ENCODE measurements around the gene NRBF2.

The NRBF2 gene

GRCh38 chr10:63114031-63114814 lies 18.9 kb upstream of the NRBF2 start:
- TF ChIP-seq REST (IDR thresholded peaks at IDR 0.05; ENCODE audit: insufficient replicate concordance, low read depth), result peak; percentile 34
- TF ChIP-seq SPI1 (IDR thresholded peaks at IDR 0.05; ENCODE audit: borderline replicate concordance, low read depth), result no peak
- TF ChIP-seq, protein P1, sequence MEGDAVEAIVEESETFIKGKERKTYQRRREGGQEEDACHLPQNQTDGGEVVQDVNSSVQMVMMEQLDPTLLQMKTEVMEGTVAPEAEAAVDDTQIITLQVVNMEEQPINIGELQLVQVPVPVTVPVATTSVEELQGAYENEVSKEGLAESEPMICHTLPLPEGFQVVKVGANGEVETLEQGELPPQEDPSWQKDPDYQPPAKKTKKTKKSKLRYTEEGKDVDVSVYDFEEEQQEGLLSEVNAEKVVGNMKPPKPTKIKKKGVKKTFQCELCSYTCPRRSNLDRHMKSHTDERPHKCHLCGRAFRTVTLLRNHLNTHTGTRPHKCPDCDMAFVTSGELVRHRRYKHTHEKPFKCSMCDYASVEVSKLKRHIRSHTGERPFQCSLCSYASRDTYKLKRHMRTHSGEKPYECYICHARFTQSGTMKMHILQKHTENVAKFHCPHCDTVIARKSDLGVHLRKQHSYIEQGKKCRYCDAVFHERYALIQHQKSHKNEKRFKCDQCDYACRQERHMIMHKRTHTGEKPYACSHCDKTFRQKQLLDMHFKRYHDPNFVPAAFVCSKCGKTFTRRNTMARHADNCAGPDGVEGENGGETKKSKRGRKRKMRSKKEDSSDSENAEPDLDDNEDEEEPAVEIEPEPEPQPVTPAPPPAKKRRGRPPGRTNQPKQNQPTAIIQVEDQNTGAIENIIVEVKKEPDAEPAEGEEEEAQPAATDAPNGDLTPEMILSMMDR (IDR thresholded peaks at IDR 0.05; ENCODE audit: insufficient read depth, low read length), result no peak
- TF ChIP-seq POLR2AphosphoS5 (IDR thresholded peaks at IDR 0.05; ENCODE audit: low read depth), result peak; percentile 50; the same call in 1 of the 2 replicates
- peak; percentile 79 to 86 for DNase-seq (ENCODE audit: low read depth in 1 of 2, low spot score in 1 of 2)
- H3K27ac ChIP-seq (replicated peaks), result peak overlapping the region; percentile 60
- H3K27me3 ChIP-seq (ENCODE audit: insufficient read depth, poor library complexity, severe bottlenecking), result no peaks in the 10 kb centered on the region
- no peak overlapping the region for H3K4me3 ChIP-seq (replicated peaks; ENCODE audit: insufficient read depth, low read length)

DNA sequence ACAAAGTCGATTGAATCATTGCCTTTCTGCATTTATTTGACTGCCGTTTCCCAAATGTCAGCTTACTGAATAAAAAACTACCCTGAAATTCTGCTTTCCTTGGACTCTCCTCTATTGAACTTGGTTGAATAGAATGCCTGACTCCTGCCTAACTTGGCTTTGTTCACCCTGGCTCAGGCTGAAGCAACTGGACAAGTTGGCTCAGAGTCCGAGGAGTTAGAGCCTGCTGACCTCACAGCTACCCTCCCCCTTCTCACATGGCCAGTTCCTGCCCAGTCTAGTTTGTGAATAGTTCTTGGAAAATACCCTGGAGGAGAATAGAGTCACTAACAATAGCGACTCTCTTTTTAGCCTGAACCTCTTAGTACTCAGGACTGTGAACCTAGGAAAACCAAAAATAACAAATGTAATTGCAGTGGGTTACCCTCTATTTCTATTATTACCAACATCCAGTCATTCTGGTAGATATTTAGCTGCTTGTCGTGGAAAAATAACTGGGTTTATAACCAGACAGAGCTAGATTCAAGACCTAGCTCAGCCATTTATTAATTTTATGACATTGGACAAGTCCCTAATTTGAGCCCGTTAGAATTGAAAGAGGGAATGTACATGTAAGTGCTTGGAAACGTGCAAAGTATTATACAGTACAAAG lies 17.3 kb upstream of the NRBF2 start:
- no peak overlapping the region for H3K4me3 ChIP-seq (replicated peaks; ENCODE audit: insufficient read depth, low read length)
- TF ChIP-seq REST (IDR thresholded peaks at IDR 0.05; ENCODE audit: insufficient replicate concordance, low read depth), result no peak
- TF ChIP-seq SPI1 (IDR thresholded peaks at IDR 0.05; ENCODE audit: borderline replicate concordance, low read depth), result no peak
- TF ChIP-seq POLR2AphosphoS5 (IDR thresholded peaks at IDR 0.05; ENCODE audit: low read depth), result no peak
- TF ChIP-seq, protein P1 (IDR thresholded peaks at IDR 0.05; ENCODE audit: insufficient read depth, low read length), result no peak
- no peak for TF ChIP-seq GABPA (IDR thresholded peaks at IDR 0.05; ENCODE audit: low read depth)
- no peak for DNase-seq (ENCODE audit: low read depth in 1 of 2, low spot score in 1 of 2)
- H3K27ac ChIP-seq (replicated peaks), result no peak overlapping the region
- no peaks in the 10 kb centered on the region for H3K27me3 ChIP-seq (ENCODE audit: insufficient read depth, poor library complexity, severe bottlenecking)

DNA sequence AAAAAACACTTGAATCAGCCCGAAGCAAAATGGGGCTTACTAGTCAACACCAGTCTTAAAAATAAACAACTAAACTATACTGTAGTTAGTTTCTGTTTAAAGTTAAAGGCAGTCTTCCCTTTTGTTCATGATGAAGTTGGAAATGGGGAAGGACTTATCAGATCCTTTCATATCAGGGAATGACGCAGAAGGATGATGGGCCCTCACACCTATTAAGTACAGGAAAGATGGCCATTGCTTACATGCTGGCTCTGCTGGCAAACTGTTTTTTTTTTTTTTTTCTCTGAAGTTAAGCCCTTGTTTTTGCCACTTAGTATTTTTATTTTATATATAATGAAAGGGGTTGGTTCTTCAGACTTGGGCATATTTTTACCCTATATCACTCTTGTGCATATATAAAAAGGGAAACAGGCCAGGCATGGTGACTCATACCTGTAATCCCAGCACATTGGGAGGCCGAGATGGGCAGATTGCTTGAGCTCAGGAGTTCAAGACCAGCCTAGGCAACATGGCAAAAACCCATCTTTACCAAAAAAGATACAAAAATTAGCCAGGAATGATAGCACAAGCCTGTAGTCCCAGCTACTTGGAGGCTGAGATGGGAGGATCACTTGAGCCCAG lies 16.6 kb upstream of the NRBF2 start:
- H3K27me3 ChIP-seq (ENCODE audit: insufficient read depth, poor library complexity, severe bottlenecking), result no peaks in the 10 kb centered on the region
- H3K4me3 ChIP-seq (replicated peaks; ENCODE audit: insufficient read depth, low read length), result no peak overlapping the region
- TF ChIP-seq REST (IDR thresholded peaks at IDR 0.05; ENCODE audit: insufficient replicate concordance, low read depth), result no peak
- no peak for DNase-seq (ENCODE audit: low read depth in 1 of 2, low spot score in 1 of 2)
- no peak overlapping the region for H3K27ac ChIP-seq (replicated peaks)

Measured in HL-60 (cell line).